HepG2 (cell line): Measurements from ENCODE around the gene PCIF1. TPM values are rescaled to one million over a fixed set of nuclear protein-coding genes. Genes with fewer than 3 reads are reported as not detected.
A peak's percentile ranks its signal among the peaks of the same experiment; 100 is the strongest.

ENCODE experiments used
- ATF7-NPFF ChIP-seq: sonication (generic); formaldehyde crosslinking; IDR thresholded peaks from 2 replicates; pipeline ENCODE4 v1.8.1; 2023; ENCODE audit warnings: mild to moderate bottlenecking, low read depth, missing genetic modification reagents, moderate library complexity
- CEBPB ChIP-seq: IDR thresholded peaks from 2 replicates; pipeline ENCODE4 v1.6.1; 2011; ENCODE audit warnings: low read depth, low read length, improper control_type of control experiment, borderline replicate concordance
- EEA1 ChIP-seq: sonication (generic); formaldehyde crosslinking; IDR thresholded peaks from 2 replicates; pipeline ENCODE4 v1.5.1; 2020; ENCODE audit warnings: mild to moderate bottlenecking, missing genetic modification reagents, borderline replicate concordance
- KDM2A ChIP-seq: sonication (generic); formaldehyde crosslinking; IDR thresholded peaks from 2 replicates; pipeline ENCODE4 v1.4.0; 2020; ENCODE audit warnings: low read depth, missing genetic modification reagents, borderline replicate concordance
- REXO4 ChIP-seq: sonication (generic); formaldehyde crosslinking; IDR thresholded peaks from 2 replicates; pipeline ENCODE4 v1.8.0; 2022; ENCODE audit warnings: missing genetic modification reagents, mild to moderate bottlenecking, borderline replicate concordance
- RFXAP ChIP-seq: sonication (generic); formaldehyde crosslinking; IDR thresholded peaks from 2 replicates; pipeline ENCODE4 v1.4.0; 2020; ENCODE audit warnings: missing genetic modification reagents, borderline replicate concordance
- TOPORS ChIP-seq: sonication (generic); formaldehyde crosslinking; IDR thresholded peaks from 2 replicates; pipeline ENCODE4 v1.8.0; 2023; ENCODE audit warnings: mild to moderate bottlenecking, missing genetic modification reagents
- ZKSCAN1 ChIP-seq: fragments of 150-350 bp; IDR thresholded peaks from 2 replicates; pipeline ENCODE4 v1.6.1; 2014; ENCODE audit warnings: low read length
- ZNF253 ChIP-seq: sonication (generic); formaldehyde crosslinking; IDR thresholded peaks from 2 replicates; pipeline ENCODE4 v1.8.0; 2022; ENCODE audit warnings: mild to moderate bottlenecking, missing genetic modification reagents, borderline replicate concordance
- ZNF281 ChIP-seq: sonication (generic); formaldehyde crosslinking; IDR thresholded peaks from 2 replicates; pipeline ENCODE4 v1.4.0; 2020; ENCODE audit warnings: missing genetic modification reagents, borderline replicate concordance
- ZNF318 ChIP-seq: sonication (generic); formaldehyde crosslinking; IDR thresholded peaks from 2 replicates; pipeline ENCODE4 v1.4.0; 2020; ENCODE audit warnings: mild to moderate bottlenecking, missing genetic modification reagents
- ZNF616 ChIP-seq: sonication (generic); formaldehyde crosslinking; IDR thresholded peaks from 2 replicates; pipeline ENCODE4 v1.5.0; 2020; ENCODE audit warnings: low read depth, mild to moderate bottlenecking, missing genetic modification reagents
- ZNF670 ChIP-seq: sonication (generic); formaldehyde crosslinking; IDR thresholded peaks from 2 replicates; pipeline ENCODE4 v1.8.0; 2022; ENCODE audit warnings: mild to moderate bottlenecking, missing genetic modification reagents, borderline replicate concordance
- ZNF770 ChIP-seq: sonication (generic); formaldehyde crosslinking; IDR thresholded peaks from 2 replicates; pipeline ENCODE4 v1.5.0; 2020; ENCODE audit warnings: mild to moderate bottlenecking, missing genetic modification reagents
- ZNF788 ChIP-seq: sonication (generic); formaldehyde crosslinking; IDR thresholded peaks from 2 replicates; pipeline ENCODE4 v1.5.0; 2020; ENCODE audit warnings: mild to moderate bottlenecking, missing genetic modification reagents, borderline replicate concordance
- ZNF850 ChIP-seq: sonication (generic); formaldehyde crosslinking; conservative IDR thresholded peaks from 2 replicates; pipeline ENCODE4 v1.9.0; 2021; ENCODE audit warnings: mild to moderate bottlenecking, missing genetic modification reagents
- ZSCAN21 ChIP-seq: sonication (generic); formaldehyde crosslinking; IDR thresholded peaks from 2 replicates; pipeline ENCODE4 v1.8.0; 2022; ENCODE audit warnings: mild to moderate bottlenecking, missing genetic modification reagents, moderate library complexity, borderline replicate concordance
- polyA plus RNA-seq, 8 experiments: library from polyadenylated mRNA; depleted of rRNA in 3 of 8; stranded (reverse) in 7 of 8; unstranded in 1 of 8; fragments of >200 nt; fragmentation: Illumina TruSeq in 4 of 8; extraction: Trizol in 4 of 8; gene quantifications; 2 replicates each; pipeline versions ENCODE4 v1.2.1 to v1.2.3, GENCODE V29; 2011 to 2016; ENCODE audit warnings: low read depth in 4 of 8, missing spikeins in 1 of 8, mixed read lengths in 1 of 8; ENCODE audit not compliant: insufficient read depth in 1 of 8
- total RNA-seq, 5 experiments: library from RNA; depleted of rRNA; stranded (reverse); fragments of >200 nt; fragmentation: Illumina TruSeq; extraction: Trizol; gene quantifications; 2 replicates each; pipeline ENCODE4 v1.2.3, GENCODE V29; 2016; ENCODE audit warnings: low read depth in 1 of 5

Gene PCIF1
- total and polyA plus RNA-seq, 2 of the 13 experiments (the other 11 are each of a cell fraction or from before 2014, with no cell fraction given) = 20.9 to 24.4 TPM

GRCh38 chr20:45926731-45927070 lies 7.8 kb upstream of the PCIF1 start (continued):
- 0 out of 2 replicates have a peak, but pooled peaks have one; percentile 8 for TF ChIP-seq ZNF318 (CRISPR knock-in tag)
- TF ChIP-seq TOPORS (CRISPR knock-in tag) = 0 out of 2 replicates have a peak, but pooled peaks have one; percentile 3
- 0 out of 2 replicates have a peak, but pooled peaks have one; percentile 51 for TF ChIP-seq ZNF670
- TF ChIP-seq ZNF770 (CRISPR knock-in tag) = no peak
- no peak for TF ChIP-seq ZNF850 (CRISPR knock-in tag)
- TF ChIP-seq EEA1 (CRISPR knock-in tag) = peak; percentile 58; the same call in 1 of the 2 replicates
- 0 out of 2 replicates have a peak, but pooled peaks have one; percentile 0 for TF ChIP-seq ZKSCAN1
- no peak for TF ChIP-seq ZNF253
- no peak for TF ChIP-seq ZNF788 (CRISPR knock-in tag)
- 0 out of 2 replicates have a peak, but pooled peaks have one; percentile 41 for TF ChIP-seq KDM2A (CRISPR knock-in tag)
- TF ChIP-seq CEBPB = no peak
- TF ChIP-seq ATF7-NPFF (CRISPR knock-in tag) = 0 out of 2 replicates have a peak, but pooled peaks have one; percentile 2
- no peak for TF ChIP-seq ZNF281 (CRISPR knock-in tag)
- no peak for TF ChIP-seq RFXAP
- TF ChIP-seq REXO4 (CRISPR knock-in tag) = no peak
- TF ChIP-seq ZSCAN21 = 0 out of 2 replicates have a peak, but pooled peaks have one; percentile 7
- TF ChIP-seq ZNF616 (CRISPR knock-in tag) = no peak
